B cell (primary cell): ENCODE measurements around the gene RCVRN.

ENCODE experiments used
- EZH2 ChIP-seq: IDR thresholded peaks from 2 replicates; pipeline ENCODE4 v1.6.1; 2012; ENCODE audit warnings: borderline replicate concordance, low read depth, mild to moderate bottlenecking, moderate library complexity, low read length; ENCODE audit not compliant: insufficient read depth, poor library complexity, severe bottlenecking
- TF ChIP-seq, protein P1 (sequence below): fragments of 200-600 bp; IDR thresholded peaks from one replicate; pipeline ENCODE4 v1.8.0; 2022; ENCODE audit warnings: antibody characterized with exemption, mild to moderate bottlenecking

DNA sequence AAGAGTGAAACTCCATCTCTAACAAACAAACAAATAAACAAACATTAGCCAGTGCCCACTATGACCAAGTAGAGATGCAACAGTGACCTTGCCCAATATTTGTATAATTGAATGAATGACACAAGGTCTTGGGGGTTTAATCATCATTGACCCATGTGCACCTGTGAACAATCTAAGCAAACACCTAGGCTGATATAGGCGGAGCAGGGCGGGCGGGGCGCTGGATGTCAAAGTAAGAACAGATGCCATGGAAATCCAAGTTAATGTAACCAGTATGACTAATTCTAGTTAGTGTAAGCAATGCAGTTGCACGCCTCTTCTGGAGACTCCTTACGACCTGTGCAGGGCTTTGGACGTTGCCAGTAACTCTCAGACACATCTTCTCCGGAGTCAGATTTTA lies 17.6 kb downstream of the RCVRN start:
- TF ChIP-seq, protein P1, sequence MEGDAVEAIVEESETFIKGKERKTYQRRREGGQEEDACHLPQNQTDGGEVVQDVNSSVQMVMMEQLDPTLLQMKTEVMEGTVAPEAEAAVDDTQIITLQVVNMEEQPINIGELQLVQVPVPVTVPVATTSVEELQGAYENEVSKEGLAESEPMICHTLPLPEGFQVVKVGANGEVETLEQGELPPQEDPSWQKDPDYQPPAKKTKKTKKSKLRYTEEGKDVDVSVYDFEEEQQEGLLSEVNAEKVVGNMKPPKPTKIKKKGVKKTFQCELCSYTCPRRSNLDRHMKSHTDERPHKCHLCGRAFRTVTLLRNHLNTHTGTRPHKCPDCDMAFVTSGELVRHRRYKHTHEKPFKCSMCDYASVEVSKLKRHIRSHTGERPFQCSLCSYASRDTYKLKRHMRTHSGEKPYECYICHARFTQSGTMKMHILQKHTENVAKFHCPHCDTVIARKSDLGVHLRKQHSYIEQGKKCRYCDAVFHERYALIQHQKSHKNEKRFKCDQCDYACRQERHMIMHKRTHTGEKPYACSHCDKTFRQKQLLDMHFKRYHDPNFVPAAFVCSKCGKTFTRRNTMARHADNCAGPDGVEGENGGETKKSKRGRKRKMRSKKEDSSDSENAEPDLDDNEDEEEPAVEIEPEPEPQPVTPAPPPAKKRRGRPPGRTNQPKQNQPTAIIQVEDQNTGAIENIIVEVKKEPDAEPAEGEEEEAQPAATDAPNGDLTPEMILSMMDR: no peak
- TF ChIP-seq EZH2: no peak
